Fibroblast of mammary gland (primary cell): ENCODE results near the gene NCK1.
"Not testable (repeated sequence)": the region's sequence is repeated elsewhere in the genome, so short reads cannot be mapped to it uniquely, and the experiment has no call there.

ENCODE experiments used
- DNase-seq: peaks from one replicate; pipeline ENCODE4 v3.0.0-alpha.2; 2010; ENCODE audit warnings: low read depth
- H3K4me3 ChIP-seq: 2 replicates; pipeline ENCODE4 v1.5.1; 2011; ENCODE audit warnings: low read depth, mild to moderate bottlenecking, low read length, moderate library complexity; ENCODE audit not compliant: control insufficient read depth
- TF ChIP-seq, protein P1 (sequence below): conservative IDR thresholded peaks from 2 replicates; pipeline ENCODE4 v1.5.1; 2011; ENCODE audit warnings: low read depth, low read length, inconsistent platforms; ENCODE audit not compliant: control insufficient read depth, insufficient read depth

The NCK1 gene

DNA sequence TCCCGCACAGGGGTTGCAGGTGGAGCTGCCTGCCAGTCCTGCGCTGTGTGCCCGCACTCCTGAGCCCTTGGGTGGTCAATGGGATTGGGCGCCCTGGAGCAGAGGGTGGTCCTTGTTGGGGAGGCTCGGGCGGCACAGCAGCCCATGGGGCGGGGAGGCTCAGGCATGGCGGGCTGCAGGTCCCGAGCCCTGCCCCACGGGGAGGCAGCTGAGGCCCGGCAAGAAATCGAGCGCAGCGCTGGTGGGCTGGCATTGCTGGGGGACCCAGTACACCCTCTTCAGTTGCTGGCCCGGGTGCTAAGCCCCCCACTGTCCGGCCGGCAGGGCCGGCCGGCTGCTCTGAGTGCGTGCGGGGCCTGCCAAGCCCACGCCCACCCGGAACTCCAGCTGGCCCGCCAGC, 27.9 kb downstream of the NCK1 start:
- TF ChIP-seq, protein P1, sequence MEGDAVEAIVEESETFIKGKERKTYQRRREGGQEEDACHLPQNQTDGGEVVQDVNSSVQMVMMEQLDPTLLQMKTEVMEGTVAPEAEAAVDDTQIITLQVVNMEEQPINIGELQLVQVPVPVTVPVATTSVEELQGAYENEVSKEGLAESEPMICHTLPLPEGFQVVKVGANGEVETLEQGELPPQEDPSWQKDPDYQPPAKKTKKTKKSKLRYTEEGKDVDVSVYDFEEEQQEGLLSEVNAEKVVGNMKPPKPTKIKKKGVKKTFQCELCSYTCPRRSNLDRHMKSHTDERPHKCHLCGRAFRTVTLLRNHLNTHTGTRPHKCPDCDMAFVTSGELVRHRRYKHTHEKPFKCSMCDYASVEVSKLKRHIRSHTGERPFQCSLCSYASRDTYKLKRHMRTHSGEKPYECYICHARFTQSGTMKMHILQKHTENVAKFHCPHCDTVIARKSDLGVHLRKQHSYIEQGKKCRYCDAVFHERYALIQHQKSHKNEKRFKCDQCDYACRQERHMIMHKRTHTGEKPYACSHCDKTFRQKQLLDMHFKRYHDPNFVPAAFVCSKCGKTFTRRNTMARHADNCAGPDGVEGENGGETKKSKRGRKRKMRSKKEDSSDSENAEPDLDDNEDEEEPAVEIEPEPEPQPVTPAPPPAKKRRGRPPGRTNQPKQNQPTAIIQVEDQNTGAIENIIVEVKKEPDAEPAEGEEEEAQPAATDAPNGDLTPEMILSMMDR, result no peak
- no peak overlapping the region for H3K4me3 ChIP-seq
- no peak for DNase-seq

DNA sequence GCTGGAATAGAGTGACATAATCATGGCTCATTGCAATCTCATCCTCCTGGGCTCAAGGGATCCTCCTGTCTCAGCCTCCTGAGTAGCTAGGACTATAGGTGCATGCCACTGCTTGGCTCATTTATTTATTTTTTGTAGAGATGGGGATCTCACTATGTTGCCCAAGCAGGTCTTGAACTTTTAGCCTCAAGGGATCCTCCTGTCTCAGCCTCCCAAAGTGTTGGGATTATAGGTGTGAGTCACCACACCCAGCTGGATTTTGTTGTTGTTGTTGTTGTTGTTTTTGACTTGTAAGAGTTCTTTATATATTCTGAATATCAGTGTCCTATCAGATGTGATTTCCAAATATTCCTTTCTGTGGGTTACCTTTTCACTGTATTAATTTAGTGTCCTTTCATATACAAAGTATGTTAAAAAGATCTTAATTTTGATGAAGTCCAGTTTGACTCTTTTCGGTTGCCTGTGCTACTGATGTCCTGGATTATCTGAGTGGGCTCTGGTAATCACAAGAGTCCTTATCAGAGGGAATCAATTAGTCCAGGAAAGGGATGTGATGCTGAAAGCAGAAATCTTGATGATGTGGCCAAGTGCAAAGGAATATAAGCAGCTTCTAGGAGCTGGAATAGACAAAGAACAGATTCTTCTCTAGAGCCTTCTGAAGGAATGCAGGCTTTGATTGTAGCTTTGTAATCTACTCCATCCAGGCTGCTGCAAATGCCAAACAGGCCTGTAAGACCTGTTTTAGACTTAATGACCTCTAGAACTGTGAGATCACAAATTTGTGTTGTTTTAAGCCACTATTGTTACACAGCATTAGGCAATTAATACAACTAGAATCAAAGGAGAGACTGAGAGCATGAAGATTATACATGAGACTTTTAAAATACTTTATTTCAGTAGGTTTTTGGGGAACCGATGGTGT, 30.2 kb downstream of the NCK1 start:
- no peak overlapping the region for H3K4me3 ChIP-seq
- no peak for DNase-seq
- TF ChIP-seq, protein P1, result no peak

DNA sequence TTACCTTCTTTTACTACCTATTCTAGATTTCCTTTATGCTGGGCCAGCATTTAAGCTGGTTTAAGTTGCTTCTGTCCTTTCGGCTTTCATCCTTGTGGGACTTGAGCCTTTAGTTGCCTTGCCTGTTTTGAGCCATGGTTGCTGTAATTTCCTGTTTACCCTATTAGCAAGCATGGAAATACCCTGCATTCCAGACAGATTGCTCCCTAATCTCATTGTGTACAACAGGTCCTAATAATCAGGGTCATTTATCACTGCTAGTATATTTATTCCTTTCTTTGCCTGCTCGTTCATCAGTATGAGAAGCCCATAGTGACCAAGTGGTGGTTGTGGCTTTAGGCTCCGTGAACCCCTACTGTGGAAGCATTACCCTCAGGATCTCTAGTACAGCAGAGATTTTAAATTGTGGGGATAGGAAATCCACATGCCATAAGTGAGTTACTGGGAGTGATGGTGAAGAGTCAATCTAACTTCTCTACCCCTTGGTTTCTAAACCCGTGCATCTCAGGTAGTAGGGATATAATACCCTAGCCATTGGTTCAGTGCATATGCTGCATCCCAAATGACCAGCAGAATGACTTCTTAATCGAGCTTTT, 31.9 kb downstream of the NCK1 start:
- no peak overlapping the region for H3K4me3 ChIP-seq
- peak; percentile 61 for DNase-seq
- TF ChIP-seq, protein P1, result no peak

DNA sequence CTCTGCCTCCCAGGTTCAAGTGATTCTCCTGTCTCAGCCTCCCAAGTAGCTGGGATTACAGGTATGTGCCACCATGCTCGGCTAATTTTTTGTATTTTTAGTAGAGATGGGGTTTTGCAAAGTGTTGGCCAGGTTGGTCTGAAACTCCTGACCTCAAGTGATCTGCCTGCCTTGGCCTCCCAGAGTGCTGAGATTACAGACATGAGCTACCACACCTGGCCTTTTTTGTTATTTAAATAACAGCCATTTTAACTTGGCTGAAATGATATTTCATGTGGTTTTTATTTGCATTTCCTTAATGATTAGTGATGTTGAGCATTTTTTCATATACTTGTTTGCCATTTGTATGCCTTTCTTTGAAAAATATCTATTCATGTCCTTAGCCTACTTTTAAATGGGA, 35.2 kb downstream of the NCK1 start:
- not testable (repeated sequence) for H3K4me3 ChIP-seq, DNase-seq

DNA sequence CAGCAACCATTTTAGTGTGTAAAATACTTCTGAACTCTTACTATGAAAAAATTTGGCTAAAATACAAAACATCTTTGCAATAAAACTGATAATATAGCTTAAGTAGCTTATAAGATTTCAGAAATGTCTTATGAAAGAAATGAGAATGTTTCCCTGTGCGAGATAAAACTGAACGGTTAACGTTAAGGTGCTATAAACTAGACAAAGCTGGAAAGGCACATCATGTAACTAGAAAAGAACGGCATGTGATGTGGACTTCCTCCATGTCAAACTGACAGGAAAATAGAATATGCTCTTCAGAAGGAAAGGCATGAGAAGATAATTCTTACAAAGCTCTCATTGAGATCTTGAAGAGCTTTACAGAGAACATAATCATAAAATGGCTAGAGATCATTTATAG, 36.5 kb downstream of the NCK1 start:
- no peak overlapping the region for H3K4me3 ChIP-seq
- TF ChIP-seq, protein P1, result no peak
- no peak for DNase-seq

DNA sequence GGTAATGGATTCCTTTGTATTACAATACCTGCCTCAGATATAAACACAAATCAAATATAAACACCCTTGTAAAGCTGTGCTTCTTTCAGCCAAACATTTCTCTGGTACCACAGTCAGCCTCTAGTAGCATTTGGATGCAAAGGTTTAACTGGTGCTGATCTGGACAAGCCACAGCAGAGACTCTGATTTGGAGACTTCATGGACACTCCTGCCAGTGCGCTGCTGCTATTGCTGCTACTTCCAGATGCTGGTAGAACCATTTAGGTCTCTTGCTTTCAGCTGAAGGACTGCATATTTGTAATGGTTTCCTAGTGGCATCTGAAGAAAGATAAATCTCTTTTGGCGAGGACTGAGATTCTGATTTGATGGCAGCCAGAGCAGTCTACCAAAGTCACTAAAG, 36.9 kb downstream of the NCK1 start:
- no peak overlapping the region for H3K4me3 ChIP-seq
- TF ChIP-seq, protein P1, result no peak
- DNase-seq, result no peak

DNA sequence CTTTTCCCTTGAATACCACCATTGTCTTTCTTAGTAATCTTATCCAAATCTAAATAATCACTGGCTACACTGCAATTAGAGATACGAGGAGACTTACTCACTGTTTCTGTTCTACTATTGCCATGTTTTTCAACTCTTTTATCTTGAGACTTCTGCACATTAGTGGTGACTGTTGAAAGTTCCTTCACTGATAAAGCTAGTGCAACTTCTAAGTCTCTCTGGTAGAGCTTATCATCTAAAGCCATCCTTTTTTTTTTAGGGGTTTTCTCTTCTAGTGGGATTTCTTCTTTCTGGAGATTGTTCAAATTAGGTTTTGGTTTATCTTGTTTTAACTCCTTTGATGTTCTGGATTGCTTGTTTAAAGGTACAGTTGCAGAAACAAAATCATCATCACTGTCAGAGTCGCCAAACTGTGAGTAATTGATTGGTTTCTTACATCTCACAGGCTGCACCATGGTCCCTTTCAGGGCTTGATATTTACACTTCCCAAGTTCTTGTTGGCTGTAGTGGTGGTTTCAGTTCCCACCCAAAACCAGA, 37.7 kb downstream of the NCK1 start:
- TF ChIP-seq, protein P1, result no peak
- no peak for DNase-seq
- no peak overlapping the region for H3K4me3 ChIP-seq

DNA sequence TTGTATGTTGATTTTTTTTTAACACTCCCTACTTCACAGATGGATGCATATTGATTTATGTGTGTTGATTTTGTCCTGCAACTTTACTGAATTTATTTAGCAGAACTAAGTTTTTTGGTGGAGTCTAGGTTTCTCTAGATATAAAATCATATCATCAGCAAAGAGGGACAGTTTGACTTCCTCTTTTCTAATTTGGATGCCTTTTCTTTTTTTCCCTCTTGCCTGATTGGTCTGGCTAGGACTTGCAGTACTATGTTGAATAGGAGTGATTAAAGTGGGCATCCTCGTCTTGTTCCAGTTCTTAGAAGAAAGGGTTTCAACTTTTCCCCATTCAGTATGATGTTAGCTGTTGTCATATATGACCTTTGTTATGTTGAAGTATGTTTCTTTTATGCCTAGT, 38.7 kb downstream of the NCK1 start:
- H3K4me3 ChIP-seq, DNase-seq: not testable (repeated sequence)
